Astrocyte of the cerebellum (primary cell): ENCODE data around the gene VDR.
"Not testable (repeated sequence)": the region's sequence is repeated elsewhere in the genome, so short reads cannot be mapped to it uniquely, and the experiment has no call there.

Experiments
- DNase-seq: peaks from one replicate; pipeline ENCODE4 v3.0.0-alpha.2; 2011; ENCODE audit warnings: low read depth
- H3K4me3 ChIP-seq: 2 replicates; pipeline ENCODE4 v1.5.1; 2011; ENCODE audit warnings: mild to moderate bottlenecking, low read depth, low read length, moderate library complexity
- in situ Hi-C: cut with HindIII; loops from 2 replicates; pipeline ENCODE4 v1.10.0; 2017; ENCODE audit warnings: low sequenced_read_pairs
- TF ChIP-seq, protein P1 (sequence below): IDR thresholded peaks from 2 replicates; pipeline ENCODE4 v1.5.1; 2012; ENCODE audit warnings: low read length, low read depth, moderate library complexity, mild to moderate bottlenecking; ENCODE audit errors: missing control alignments

Gene VDR

DNA sequence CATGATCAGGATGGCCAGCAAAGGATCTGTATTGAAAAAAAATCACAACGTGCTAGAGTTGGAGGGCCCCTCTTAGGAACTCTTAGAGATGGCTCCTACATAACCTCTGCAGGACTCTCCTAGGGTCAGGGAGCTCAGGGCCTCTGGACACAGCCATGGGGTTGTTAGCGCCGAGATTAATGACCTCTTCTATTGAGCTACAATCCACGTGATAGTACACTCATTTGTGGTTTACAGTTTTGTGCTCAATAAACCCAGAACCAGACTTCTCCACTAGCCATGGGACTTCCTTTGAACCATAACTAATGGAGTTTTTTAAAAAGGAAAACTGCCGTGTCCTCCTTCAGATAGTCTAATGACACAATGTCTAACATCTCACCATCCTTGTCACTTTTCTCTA lies 55.5 kb downstream of the VDR start:
- in situ Hi-C loops, result no loop called here
- DNase-seq, result no peak
- H3K4me3 ChIP-seq, result no peak overlapping the region
- TF ChIP-seq, protein P1, sequence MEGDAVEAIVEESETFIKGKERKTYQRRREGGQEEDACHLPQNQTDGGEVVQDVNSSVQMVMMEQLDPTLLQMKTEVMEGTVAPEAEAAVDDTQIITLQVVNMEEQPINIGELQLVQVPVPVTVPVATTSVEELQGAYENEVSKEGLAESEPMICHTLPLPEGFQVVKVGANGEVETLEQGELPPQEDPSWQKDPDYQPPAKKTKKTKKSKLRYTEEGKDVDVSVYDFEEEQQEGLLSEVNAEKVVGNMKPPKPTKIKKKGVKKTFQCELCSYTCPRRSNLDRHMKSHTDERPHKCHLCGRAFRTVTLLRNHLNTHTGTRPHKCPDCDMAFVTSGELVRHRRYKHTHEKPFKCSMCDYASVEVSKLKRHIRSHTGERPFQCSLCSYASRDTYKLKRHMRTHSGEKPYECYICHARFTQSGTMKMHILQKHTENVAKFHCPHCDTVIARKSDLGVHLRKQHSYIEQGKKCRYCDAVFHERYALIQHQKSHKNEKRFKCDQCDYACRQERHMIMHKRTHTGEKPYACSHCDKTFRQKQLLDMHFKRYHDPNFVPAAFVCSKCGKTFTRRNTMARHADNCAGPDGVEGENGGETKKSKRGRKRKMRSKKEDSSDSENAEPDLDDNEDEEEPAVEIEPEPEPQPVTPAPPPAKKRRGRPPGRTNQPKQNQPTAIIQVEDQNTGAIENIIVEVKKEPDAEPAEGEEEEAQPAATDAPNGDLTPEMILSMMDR, result no peak

DNA sequence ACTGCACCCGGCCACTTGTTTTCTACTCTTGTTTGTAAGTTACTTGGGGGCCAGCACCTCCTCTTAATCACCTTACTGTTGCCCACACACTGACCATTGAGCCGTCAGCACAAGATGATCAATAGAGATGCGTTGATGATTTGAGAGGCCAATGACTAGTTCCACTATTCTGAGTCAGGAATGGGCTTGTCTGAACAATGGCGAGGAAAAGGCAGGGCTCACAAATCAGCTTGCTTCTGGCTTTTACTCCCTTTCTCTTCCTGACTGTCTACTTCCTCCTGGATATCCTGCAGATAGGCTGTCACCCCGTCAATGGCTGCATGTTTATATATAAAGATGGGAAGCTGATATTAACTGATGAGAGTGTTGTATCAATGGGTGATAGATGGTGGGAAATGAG lies 55.9 kb downstream of the VDR start:
- H3K4me3 ChIP-seq, result no peak overlapping the region
- DNase-seq, result no peak
- TF ChIP-seq, protein P1, result no peak
- in situ Hi-C loops, result no loop called here

DNA sequence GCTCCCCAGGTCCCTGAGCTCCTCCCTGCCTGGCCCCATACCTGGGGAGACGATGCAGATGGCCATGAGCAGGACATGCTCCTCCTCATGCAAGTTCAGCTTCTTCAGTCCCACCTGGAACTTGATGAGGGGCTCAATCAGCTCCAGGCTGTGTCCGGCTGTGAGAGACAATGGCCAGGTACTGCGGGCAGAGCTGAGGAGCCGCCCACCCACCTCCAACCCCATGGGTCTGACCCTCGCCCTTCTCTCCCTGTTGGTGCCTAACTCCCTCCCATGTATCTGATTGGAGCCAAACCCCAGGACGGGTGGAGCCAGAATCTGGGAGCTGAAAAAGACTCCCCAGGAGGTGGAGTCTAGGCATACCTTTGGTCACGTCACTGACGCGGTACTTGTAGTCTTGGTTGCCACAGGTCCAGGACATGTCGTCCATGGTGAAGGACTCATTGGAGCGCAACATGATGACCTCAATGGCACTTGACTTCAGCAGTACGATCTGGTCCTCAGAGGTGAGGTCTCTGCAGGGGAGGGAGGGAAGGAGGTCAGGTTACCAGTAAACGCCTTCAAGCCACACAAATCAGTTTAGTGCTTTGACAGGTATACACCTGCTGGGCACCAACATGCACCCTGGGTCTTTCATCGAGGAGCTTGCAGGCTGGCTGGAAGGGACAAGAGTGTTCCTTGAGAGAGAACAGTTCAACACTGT lies 58.3 kb downstream of the VDR start:
- DNase-seq, result no peak
- in situ Hi-C loops, result no loop called here
- TF ChIP-seq, protein P1, result no peak
- no peak overlapping the region for H3K4me3 ChIP-seq

DNA sequence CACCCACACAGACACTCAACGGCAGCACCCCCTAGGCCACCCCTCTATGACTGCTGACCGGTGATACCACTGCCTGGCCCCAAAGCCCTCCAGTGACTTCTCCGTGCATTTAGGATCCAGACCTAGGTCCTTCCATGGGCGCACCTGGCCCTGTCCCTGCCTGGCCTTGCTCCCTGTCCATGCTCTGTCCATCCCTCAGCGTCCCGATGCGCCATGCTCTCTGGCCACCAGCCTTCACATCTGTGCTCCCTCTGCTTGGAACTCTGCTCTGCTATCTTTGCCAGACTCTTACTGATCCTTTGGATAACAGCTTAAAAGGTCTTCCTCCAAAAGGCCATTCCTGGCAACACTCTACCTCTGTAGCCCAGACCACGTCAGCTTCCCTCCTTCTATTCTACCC lies 59.7 kb downstream of the VDR start:
- in situ Hi-C loops, result no loop called here
- TF ChIP-seq, protein P1, result no peak
- DNase-seq, result no peak

DNA sequence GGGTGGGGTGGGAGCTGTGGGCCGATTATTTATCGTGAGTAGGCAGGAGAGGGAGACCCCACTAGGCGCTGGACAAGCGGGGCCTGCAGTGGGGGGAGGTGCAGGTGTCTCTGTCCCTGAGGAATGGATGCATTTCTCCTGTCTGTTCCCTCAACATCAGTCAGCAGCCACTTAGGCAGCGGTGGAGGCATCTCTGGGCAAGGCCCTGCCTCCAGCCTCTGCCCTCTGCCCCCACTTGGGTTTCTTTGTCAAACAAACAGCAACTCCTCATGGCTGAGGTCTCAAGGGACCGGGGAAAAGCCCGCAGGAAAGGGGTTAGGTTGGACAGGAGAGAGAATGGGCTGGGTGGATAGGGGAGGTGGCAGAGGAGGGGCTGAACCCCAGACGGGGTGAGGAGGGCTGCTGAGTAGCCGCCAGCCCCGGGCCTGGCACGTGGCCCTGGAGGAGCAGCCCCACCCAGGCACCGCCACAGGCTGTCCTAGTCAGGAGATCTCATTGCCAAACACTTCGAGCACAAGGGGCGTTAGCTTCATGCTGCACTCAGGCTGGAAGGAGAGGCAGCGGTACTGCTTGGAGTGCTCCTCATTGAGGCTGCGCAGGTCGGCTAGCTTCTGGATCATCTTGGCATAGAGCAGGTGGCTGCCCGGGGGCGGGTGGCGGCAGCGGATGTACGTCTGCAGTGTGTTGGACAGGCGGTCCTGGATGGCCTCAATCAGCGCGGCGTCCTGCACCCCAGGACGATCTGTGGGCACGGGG lies 60.4 kb downstream of the VDR start:
- in situ Hi-C loops, result no loop called here

More for the DNA sequence above, 59.7 kb downstream of the VDR start:
- H3K4me3 ChIP-seq, result no peak overlapping the region

DNA sequence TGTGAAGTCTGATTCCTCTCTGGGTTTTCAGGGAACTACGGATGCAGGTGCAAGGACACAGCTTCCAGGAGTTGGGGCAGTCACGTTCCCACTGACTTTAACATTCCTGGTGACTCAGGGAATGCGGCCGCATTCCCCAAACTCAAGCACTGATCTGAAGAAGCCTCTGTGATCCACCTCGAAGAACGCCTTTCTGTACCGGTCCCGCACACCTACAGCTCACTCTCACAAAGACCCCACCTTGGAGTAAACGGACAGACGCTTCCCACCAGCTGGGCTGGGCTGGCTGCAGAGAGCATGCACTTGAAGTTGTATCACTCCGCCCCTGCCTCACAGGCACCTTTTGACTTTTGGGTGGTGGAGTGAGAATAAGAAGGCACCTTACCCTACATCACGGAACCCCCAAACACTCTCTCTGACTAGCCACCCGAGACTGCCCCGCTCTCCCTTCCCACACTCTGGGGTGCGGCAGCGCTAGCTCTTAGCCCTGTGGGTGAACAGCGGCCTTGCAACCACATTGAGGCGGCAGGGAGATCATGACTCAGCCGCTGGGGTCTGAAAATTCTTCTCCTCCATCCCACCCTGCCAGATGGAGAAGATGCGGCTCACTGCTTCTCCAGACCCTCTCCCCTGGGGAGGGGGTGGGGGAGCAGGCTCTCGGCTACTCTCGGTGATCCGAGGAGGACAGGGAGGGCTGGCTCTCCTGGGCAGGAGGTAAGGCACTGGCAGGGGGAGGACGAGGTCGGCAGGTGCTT lies 61.4 kb downstream of the VDR start:
- no peak overlapping the region for H3K4me3 ChIP-seq
- DNase-seq, result no peak
- in situ Hi-C loops, result no loop called here
- TF ChIP-seq, protein P1, result no peak

More for the DNA sequence above, 60.4 kb downstream of the VDR start:
- TF ChIP-seq, protein P1, result no peak
- no peak overlapping the region for H3K4me3 ChIP-seq
- DNase-seq, result no peak

DNA sequence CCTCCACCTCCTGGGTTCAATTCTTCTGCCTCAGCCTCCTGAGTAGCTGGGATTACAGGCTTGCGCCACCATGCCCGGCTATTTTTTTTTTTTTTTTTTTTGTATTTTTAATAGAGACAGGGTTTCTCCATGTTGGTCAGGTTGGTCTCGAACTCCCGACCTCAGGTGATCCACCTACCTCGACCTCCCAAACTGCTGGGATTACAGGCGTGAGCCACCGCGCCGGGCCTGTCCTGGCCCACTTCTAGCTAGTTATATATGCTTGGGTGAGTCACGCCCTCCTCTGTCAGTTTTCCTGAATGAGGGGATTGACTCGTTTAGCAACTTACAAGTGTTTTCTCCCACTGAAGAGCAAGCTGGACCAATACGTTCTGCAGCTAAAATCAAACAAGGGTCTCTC lies 62.3 kb downstream of the VDR start:
- H3K4me3 ChIP-seq, DNase-seq, in situ Hi-C loops: not testable (repeated sequence)
